HG03196 (cell line): ENCODE results near the gene TMSB10.
A peak's percentile ranks its signal among the peaks of the same experiment; 100 is the strongest.
"Not testable (repeated sequence)": the region's sequence is repeated elsewhere in the genome, so short reads cannot be mapped to it uniquely, and the experiment has no call there.

ENCODE experiments used
- ATAC-seq: cut with Tn5 transposase; IDR thresholded peaks from one replicate; pipeline ENCODE4 v1.9.1; 2021; ENCODE audit not compliant: unreplicated experiment

The TMSB10 gene

GRCh38 chr2:84927275-84927627 is 21.8 kb downstream of the TMSB10 start:
- no peak for ATAC-seq

DNA sequence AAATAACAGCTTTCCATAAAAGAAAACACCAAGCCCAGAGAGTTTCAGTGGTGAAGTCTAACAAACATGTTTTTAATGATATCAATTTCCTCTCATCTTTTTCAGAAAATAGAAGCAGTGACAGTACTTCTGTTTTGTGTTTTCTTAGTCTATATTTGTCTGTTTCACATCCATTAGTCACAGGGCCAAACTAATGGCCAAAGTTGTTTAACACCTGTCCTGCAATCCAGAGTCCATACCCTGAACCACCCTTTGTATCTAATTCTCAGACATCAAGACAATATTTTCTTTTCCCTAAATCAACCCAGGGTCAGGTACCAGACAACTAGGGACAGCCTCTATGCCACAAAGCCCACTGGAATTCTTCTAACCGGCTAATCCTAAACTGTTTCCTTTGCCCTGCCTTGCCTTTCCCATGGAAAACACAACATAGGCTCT is 25.9 kb downstream of the TMSB10 start:
- ATAC-seq: peak; percentile 59

DNA sequence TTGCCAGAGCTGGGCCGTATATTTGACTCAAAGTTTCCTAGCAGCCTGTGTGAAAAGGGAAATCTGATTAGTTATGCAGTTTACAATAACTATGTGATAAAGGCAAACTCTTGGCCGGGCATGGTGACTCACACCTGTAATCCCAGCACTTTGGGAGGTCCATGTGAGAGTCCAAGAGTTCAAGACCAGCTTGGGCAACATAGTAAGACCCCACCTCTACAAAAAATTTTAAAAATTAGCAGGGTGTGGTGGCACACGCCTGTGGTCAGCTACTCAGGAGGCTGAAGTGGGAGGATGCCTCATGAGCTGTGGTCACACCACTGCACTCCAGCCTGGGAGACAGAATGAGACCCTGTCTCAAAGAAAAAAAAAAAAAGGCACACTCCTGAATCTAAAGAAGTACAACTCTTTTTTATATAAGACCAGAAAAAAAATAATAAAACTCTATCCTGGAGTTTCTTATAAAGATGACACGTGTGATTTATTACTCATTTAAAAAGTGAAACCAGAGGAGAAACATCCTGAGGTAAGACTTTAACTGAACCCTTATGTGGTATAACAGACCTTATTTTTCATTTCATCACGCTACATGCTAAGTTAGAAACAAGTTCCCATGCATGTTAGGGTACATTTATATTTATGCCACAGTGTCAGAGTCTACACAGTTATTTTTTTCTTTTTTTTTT is 32.9 kb downstream of the TMSB10 start:
- peak; percentile 43 for ATAC-seq

GRCh38 chr2:84939426-84940087 is 34.1 kb downstream of the TMSB10 start:
- peak; percentile 71 for ATAC-seq

- ATAC-seq: peak; percentile 2
These were observed 34.6 kb downstream of the TMSB10 start for GRCh38 chr2:84940088-84940470.

DNA sequence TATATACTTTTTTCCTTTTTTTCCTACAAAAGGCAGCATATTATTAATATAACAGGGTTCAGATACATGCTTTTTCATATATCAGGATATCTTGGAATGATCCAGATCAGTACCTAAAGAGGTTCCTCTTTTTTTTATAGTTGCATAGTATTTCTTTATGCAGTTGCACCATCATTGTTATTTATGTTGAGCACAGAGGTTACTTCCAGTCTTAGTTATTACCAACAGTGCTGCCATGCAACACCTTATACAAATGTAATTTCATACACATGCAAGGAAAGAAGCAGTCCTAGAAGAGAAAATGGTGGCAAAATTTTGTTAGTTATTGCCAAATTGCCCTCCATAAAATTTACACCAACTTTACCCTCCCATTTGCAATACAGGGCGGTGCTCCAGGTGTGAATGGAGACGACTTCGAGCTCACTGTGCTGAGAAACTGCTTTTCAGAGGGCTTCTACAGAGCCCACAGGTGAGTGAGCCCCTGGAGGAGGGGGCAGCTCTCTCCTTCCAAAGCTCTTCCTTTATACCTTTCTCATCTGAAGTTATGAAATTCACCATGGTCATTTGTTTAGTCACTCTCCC is 35.5 kb downstream of the TMSB10 start:
- ATAC-seq: no peak

DNA sequence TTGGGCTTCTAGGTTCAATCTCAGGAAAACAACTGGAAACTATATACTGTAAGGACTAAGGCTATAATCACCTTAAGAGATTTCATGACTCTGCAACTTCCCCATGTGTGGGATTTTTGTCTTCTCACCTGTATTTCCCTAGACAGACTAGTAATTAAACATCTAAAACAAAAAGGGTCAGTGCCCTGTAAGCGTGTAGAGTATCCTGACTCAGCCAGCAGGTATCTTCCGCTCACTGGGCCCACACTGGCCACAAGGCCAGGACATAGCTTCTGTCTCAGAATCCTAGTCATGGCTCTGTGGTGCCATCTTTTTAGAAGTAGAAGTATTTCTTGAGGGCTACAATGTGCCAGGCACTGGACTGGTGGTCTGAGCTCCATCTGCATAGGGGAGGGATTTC is 36.7 kb downstream of the TMSB10 start:
- no peak for ATAC-seq

- peak; percentile 31 for ATAC-seq
These were observed 37.5 kb downstream of the TMSB10 start for GRCh38 chr2:84942964-84943421.

DNA sequence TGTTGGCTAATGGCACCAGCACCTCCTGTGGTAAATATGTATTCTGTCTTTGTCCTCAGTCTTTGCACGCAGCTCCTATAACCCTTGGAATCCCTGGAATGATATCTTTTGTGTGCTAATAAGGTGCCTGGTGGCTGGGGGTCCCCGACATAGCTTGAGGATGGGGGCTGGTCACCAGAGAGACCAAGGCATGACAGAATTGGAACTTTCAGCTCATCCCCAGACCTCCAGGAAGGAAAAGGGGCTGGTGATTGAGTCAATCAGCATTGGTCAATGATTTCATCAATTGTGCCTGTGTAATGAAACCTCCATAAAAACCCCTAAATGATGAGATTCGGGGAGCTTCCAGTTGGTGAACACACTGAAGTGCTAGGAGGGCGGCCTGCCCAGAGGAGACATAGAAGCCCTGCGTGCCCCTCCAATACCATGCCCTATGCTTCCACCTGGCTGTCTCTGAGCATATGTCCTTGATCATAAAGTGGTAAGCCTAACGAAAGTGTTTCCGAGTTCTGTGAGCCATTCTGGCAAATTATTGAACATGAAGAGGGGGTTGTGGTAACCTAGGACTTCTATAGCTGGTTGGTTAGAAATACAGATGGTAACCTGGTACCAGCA is 38.9 kb downstream of the TMSB10 start:
- ATAC-seq: no peak

- ATAC-seq: not testable (repeated sequence)
These were observed 40.4 kb downstream of the TMSB10 start for GRCh38 chr2:84945838-84946203.

DNA sequence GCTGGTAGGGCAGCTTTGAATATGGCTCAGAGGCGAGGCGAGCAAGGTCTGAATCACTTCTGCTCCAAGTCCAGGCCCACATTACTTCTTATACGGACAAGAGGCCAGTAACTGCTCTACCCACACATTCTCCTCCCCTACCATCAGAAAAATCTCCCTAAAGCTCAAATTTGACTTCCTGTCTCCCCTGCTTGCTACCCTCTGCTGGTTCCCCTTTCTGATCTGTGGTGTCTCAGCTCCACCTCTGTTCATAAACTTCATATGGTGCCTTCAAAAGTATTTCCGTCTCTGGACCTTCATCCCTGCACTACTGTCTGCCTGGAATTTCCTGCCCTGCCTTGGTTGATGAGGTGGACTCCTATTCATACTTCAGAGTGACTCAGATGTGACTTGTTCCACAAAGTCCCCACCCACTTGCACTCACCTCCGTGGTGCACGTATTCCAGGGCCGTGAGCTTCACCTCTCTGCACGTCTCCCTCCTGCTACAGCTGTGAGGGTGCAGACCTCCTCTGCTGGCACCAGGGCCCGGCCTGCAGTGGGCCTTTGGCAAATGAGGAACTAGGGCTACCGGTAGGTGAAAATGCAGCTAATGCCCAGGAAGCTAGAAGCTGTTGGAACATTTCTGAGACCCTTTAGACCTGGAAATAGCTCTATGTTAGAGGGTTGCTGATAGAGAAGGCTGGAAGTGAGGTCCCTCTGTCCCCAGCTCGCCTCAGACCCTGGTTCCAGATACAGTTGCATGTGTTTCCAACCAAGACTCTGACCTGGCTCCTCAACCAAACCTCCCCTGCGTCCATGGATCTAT is 41.0 kb downstream of the TMSB10 start:
- peak; percentile 53 for ATAC-seq

DNA sequence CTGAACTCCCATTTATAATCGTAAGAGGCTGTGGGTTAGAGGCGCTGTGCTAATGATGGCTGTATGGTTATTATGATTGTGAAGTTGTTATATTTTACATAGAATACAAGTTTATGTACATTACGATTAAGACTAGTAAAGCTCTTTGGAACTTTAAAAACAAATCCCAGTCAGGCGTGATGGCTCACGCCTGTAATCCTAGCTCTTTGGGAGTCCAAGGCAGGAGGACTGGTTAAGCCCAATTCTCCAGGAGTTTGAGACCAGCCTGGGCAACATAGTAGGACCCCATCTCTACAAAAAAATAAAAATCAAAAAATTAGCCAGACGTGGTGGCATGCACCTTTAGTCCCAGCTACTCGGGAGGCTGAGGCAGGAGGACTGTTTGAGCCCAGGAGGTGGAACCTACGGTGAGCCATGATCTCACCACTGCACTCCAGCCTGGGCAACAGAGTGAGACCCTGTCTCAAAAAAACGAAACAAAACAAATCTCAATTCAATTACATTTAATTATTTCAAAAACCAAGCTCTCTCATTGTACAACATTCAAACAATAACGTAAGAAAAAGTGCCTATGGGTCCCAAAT is 41.6 kb downstream of the TMSB10 start:
- ATAC-seq: no peak

GRCh38 chr2:84953535-84953934 is 48.1 kb downstream of the TMSB10 start:
- ATAC-seq: no peak

GRCh38 chr2:84954329-84954728 is 48.9 kb downstream of the TMSB10 start:
- no peak for ATAC-seq
